ENCODE measurements around the gene FLCN.

Gene FLCN

DNA sequence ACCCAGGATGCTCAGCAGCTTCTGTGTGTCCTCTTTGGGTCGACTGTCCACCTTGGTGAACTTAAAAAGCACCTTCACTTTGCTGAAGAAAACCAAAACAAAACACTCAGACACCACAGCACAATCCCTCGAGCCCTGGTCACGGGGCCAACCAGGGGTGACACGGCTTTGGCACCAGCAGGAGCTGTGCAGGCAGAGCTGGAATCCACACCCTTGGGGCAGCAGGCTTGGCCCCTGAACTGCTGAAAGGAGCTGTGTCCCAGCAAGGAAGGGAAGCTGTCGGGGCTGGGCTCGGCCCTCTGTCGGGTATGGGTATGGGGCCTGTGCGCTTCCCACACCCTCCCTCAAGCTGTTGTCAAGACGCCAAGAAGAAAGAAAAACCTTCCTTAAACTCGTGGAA lies 23.2 kb downstream of the FLCN start:
- Mint-ChIP-seq H3K27me3 (ENCODE audit: low read depth) (no peaks in the 10 kb centered on the region), H3K9me3 (no peaks in the 10 kb centered on the region), H3K4me1 (ENCODE audit: low read depth) (peaks cover 1% of the 10 kb centered on the region), H3K4me3 (no peak overlapping the region), H3K36me3 (ENCODE audit: low read depth) (peaks cover 27% of the 10 kb centered on the region), H3K27ac (no peak overlapping the region)
- DNase-seq (ENCODE audit: low spot score): no peak

DNA sequence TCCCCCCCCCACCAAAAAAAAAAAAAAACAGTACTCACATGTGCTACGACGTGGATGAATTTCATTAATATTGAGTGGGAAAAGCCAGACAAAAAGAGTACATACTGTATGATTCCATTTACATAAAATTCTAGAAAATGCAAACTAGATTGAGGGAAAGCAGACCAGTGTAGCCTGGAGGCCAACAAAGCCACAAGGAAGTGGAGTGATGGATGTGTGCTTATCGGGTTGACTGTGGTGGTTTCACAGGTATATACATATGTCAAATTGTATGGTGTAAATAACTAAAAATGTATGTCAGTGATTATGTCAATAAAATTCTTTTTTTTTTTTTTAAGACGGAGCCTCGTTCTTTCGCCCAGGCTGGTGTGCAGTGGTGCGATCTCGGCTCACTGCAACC lies 29.0 kb downstream of the FLCN start:
- Mint-ChIP-seq H3K27ac (no peak overlapping the region), H3K36me3 (ENCODE audit: low read depth) (peaks cover 9% of the 10 kb centered on the region), H3K9me3 (no peaks in the 10 kb centered on the region), H3K4me3 (no peak overlapping the region), H3K4me1 (ENCODE audit: low read depth) (peaks cover 13% of the 10 kb centered on the region), H3K27me3 (ENCODE audit: low read depth) (no peaks in the 10 kb centered on the region)
- no peak for DNase-seq (ENCODE audit: low spot score)

GRCh38 chr17:17206913-17207335 lies 30.0 kb downstream of the FLCN start:
- H3K4me1 Mint-ChIP-seq (ENCODE audit: low read depth): peaks cover 13% of the 10 kb centered on the region
- no peaks in the 10 kb centered on the region for H3K9me3 Mint-ChIP-seq
- H3K27ac Mint-ChIP-seq: peak overlapping the region; percentile 52
- no peaks in the 10 kb centered on the region for H3K27me3 Mint-ChIP-seq (ENCODE audit: low read depth)
- no peak for DNase-seq (ENCODE audit: low spot score)
- no peak overlapping the region for H3K4me3 Mint-ChIP-seq
- peaks cover 13% of the 10 kb centered on the region for H3K36me3 Mint-ChIP-seq (ENCODE audit: low read depth)

DNA sequence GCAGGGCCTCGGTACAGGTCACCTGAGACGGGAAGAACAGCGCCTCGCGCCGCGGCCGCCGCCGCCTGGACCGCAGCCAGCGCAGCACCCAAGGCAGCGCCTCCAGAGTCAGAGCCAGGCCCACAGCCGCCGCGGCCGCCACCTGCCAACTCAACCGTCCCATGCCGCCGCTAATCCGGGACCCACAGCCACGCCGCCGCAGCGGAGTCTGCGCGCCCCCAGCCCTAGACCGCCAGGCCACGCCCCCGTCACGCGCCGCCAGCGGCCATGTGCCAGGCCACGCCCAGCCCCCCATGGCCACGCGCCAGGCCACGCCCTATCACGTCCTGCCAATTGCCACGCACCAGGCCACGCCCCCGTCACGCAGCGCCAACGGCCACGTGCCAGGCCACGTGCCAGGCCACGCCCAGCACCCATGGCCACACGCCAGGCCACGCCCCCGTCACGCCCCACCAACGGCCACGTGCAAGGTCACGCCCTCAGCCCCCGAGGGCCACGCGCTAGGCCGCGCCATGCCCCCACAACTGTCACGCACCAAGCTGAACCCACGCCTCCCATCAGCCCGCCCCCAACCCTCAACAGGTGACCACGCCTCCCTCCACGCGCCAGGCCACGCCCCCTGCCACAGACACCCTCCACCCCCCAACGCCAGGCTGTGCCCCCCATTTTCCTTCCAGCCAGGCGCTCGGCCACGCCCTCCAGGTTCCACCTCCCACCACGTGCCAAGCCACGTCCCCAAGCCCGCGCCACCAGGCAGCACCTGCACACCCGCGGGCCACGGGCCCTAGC lies 30.6 kb downstream of the FLCN start, which contains the start of gene PLD6:
PLD6 (minus strand) TSS at position 210 of the 789 bp plus-strand sequence; CDS start at position 163, 47 bp downstream.
- H3K36me3 Mint-ChIP-seq (ENCODE audit: low read depth): peaks cover 13% of the 10 kb centered on the region
- peak; percentile 80 for DNase-seq (ENCODE audit: low spot score)
- peaks cover 13% of the 10 kb centered on the region for H3K4me1 Mint-ChIP-seq (ENCODE audit: low read depth)
- H3K9me3 Mint-ChIP-seq: no peaks in the 10 kb centered on the region
- peak within 1 kb of the TSS; percentile 85 for H3K4me3 Mint-ChIP-seq
- H3K27me3 Mint-ChIP-seq (ENCODE audit: low read depth): no peaks in the 10 kb centered on the region
- H3K27ac Mint-ChIP-seq: peak within 1 kb of the TSS; percentile 86

DNA sequence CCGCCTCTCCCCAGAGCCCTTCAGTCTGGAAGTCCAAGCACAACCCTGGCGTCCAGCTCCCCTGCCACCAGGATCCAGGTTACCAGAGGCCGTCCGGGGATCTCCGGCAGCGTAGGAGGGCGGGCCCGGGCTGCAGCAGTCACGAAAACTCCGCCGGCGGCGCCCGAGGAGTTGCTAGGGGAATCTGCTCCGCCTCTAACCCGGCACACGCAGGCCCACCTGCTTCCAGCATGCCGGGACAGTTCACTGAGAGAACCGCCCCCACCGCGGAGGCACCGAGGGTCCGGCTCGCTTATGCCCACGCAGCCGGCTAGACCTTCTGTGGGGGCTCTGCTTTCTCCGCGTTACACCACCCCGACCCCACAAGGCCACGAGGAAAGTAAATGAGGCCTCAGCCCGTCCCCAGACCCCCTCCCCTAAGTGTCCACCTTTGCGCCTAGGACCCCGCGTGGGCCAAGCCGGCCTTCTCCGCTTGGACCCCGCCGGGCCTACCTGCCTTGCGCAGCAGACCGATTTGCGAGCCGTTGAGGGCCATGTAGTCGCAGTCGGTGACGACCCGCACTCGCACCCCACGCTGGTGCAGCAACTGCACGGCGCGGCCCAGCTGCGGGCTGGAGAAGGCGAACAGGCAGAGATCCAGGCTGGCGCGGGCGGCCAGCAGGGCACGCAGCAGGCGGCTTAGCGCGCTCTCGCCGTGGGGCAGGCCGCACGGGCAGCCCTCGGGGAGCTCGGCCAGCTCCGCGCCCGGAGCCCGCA lies 31.4 kb downstream of the FLCN start:
- peaks cover 11% of the 10 kb centered on the region for H3K36me3 Mint-ChIP-seq (ENCODE audit: low read depth)
- H3K4me3 Mint-ChIP-seq: peak overlapping the region; percentile 85
- H3K27ac Mint-ChIP-seq: peak overlapping the region; percentile 86
- H3K4me1 Mint-ChIP-seq (ENCODE audit: low read depth): peaks cover 13% of the 10 kb centered on the region
- no peaks in the 10 kb centered on the region for H3K27me3 Mint-ChIP-seq (ENCODE audit: low read depth)
- no peaks in the 10 kb centered on the region for H3K9me3 Mint-ChIP-seq
- DNase-seq (ENCODE audit: low spot score): peak; percentile 53

GRCh38 chr17:17204635-17205231 lies 32.2 kb downstream of the FLCN start:
- Mint-ChIP-seq H3K4me1 (ENCODE audit: low read depth) (peaks cover 13% of the 10 kb centered on the region), H3K36me3 (ENCODE audit: low read depth) (peaks cover 14% of the 10 kb centered on the region), H3K27me3 (ENCODE audit: low read depth) (no peaks in the 10 kb centered on the region), H3K27ac (peak overlapping the region; percentile 31), H3K9me3 (no peaks in the 10 kb centered on the region), H3K4me3 (peak overlapping the region; percentile 85)
- no peak for DNase-seq (ENCODE audit: low spot score)

- Mint-ChIP-seq H3K27me3 (ENCODE audit: low read depth) (no peaks in the 10 kb centered on the region), H3K9me3 (no peaks in the 10 kb centered on the region), H3K4me3 (peak overlapping the region; percentile 85), H3K4me1 (ENCODE audit: low read depth) (peaks cover 13% of the 10 kb centered on the region), H3K36me3 (ENCODE audit: low read depth) (peaks cover 14% of the 10 kb centered on the region), H3K27ac (peak overlapping the region; percentile 71)
- no peak for DNase-seq (ENCODE audit: low spot score)
Observed at GRCh38 chr17:17204041-17204591, 32.9 kb downstream of the FLCN start.

- Mint-ChIP-seq H3K27me3 (ENCODE audit: low read depth) (no peaks in the 10 kb centered on the region), H3K36me3 (ENCODE audit: low read depth) (peaks cover 12% of the 10 kb centered on the region), H3K4me3 (no peak overlapping the region), H3K9me3 (no peaks in the 10 kb centered on the region), H3K4me1 (ENCODE audit: low read depth) (peaks cover 12% of the 10 kb centered on the region), H3K27ac (no peak overlapping the region)
- DNase-seq (ENCODE audit: low spot score): no peak
Observed at GRCh38 chr17:17203173-17203730, 33.7 kb downstream of the FLCN start.

DNA sequence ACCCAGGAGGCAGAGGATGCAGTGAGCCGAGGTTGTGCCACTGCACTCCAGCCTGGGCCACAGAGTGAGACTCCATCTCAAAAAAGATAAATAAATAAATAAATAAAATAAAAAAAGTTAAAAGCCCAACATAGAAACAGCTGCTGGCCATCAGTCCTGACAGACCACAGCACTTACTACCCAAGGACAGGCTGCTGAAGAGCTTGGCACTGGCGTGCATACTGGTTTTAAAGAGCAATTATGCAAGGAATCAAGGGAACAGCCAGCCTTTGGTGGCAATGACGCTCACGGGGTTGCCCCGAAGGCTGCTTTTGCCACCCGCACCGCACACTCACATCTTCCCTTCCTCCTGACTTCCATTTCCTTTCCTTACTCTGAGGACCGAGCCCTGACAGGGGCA lies 35.1 kb downstream of the FLCN start:
- no peaks in the 10 kb centered on the region for H3K9me3 Mint-ChIP-seq
- DNase-seq (ENCODE audit: low spot score): no peak
- H3K4me3 Mint-ChIP-seq: no peak overlapping the region
- peaks cover 16% of the 10 kb centered on the region for H3K4me1 Mint-ChIP-seq (ENCODE audit: low read depth)
- H3K36me3 Mint-ChIP-seq (ENCODE audit: low read depth): peaks cover 17% of the 10 kb centered on the region
- peak overlapping the region; percentile 32 for H3K27ac Mint-ChIP-seq
- no peaks in the 10 kb centered on the region for H3K27me3 Mint-ChIP-seq (ENCODE audit: low read depth)

GRCh38 chr17:17201271-17201670 lies 35.7 kb downstream of the FLCN start:
- H3K27me3 Mint-ChIP-seq (ENCODE audit: low read depth): no peaks in the 10 kb centered on the region
- H3K4me1 Mint-ChIP-seq (ENCODE audit: low read depth): peaks cover 16% of the 10 kb centered on the region
- no peak overlapping the region for H3K4me3 Mint-ChIP-seq
- no peak overlapping the region for H3K27ac Mint-ChIP-seq
- DNase-seq (ENCODE audit: low spot score): no peak
- H3K9me3 Mint-ChIP-seq: no peaks in the 10 kb centered on the region
- peaks cover 17% of the 10 kb centered on the region for H3K36me3 Mint-ChIP-seq (ENCODE audit: low read depth)

DNA sequence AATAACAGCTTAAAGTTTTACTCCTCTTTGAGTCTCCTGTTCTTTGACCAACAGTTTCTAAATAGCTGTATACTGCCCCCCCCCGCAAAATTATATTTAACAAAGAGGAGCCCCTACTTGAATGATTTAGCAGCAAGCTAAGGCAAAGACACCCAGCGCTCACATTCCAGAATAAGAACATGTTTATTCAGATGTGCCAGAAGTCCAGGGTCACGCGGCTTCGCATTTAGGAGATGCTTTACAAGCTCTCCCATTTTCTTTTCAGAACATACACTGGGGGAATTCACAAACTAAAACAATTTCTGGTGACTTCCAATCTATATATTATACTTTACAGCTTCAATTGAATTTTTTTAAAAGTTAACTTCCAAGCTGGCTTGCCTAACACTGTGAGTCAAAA lies 36.1 kb downstream of the FLCN start:
- Mint-ChIP-seq H3K27ac (no peak overlapping the region), H3K36me3 (ENCODE audit: low read depth) (peaks cover 17% of the 10 kb centered on the region), H3K4me3 (no peak overlapping the region), H3K27me3 (ENCODE audit: low read depth) (no peaks in the 10 kb centered on the region), H3K9me3 (no peaks in the 10 kb centered on the region), H3K4me1 (ENCODE audit: low read depth) (peaks cover 16% of the 10 kb centered on the region)
- DNase-seq (ENCODE audit: low spot score): no peak

GRCh38 chr17:17200311-17200710 lies 36.7 kb downstream of the FLCN start:
- Mint-ChIP-seq H3K36me3 (ENCODE audit: low read depth) (peaks cover 17% of the 10 kb centered on the region), H3K4me1 (ENCODE audit: low read depth) (peaks cover 14% of the 10 kb centered on the region), H3K4me3 (no peak overlapping the region), H3K27ac (no peak overlapping the region), H3K9me3 (no peaks in the 10 kb centered on the region), H3K27me3 (ENCODE audit: low read depth) (no peaks in the 10 kb centered on the region)
- DNase-seq (ENCODE audit: low spot score): no peak

- H3K27ac Mint-ChIP-seq: no peak overlapping the region
- peaks cover 4% of the 10 kb centered on the region for H3K4me1 Mint-ChIP-seq (ENCODE audit: low read depth)
- H3K4me3 Mint-ChIP-seq: no peak overlapping the region
- H3K9me3 Mint-ChIP-seq: no peaks in the 10 kb centered on the region
- no peaks in the 10 kb centered on the region for H3K27me3 Mint-ChIP-seq (ENCODE audit: low read depth)
- H3K36me3 Mint-ChIP-seq (ENCODE audit: low read depth): peaks cover 12% of the 10 kb centered on the region
- DNase-seq (ENCODE audit: low spot score): no peak
Observed at GRCh38 chr17:17198281-17198680, 38.7 kb downstream of the FLCN start.

All from T-helper 2 cell treated with Interferon-gamma antibody and Interleukin-4, amounts not matched to agents 5 μg/mL and 100 μg/mL, for 36 hours (primary cell).